ENCODE data around the gene TELO2.

- TF ChIP-seq EP300 (IDR thresholded peaks at IDR 0.05; ENCODE audit: low read depth) (no peak), POLR2AphosphoS5 (IDR thresholded peaks at IDR 0.05) (no peak)
- TF ChIP-seq, protein P1, sequence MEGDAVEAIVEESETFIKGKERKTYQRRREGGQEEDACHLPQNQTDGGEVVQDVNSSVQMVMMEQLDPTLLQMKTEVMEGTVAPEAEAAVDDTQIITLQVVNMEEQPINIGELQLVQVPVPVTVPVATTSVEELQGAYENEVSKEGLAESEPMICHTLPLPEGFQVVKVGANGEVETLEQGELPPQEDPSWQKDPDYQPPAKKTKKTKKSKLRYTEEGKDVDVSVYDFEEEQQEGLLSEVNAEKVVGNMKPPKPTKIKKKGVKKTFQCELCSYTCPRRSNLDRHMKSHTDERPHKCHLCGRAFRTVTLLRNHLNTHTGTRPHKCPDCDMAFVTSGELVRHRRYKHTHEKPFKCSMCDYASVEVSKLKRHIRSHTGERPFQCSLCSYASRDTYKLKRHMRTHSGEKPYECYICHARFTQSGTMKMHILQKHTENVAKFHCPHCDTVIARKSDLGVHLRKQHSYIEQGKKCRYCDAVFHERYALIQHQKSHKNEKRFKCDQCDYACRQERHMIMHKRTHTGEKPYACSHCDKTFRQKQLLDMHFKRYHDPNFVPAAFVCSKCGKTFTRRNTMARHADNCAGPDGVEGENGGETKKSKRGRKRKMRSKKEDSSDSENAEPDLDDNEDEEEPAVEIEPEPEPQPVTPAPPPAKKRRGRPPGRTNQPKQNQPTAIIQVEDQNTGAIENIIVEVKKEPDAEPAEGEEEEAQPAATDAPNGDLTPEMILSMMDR (IDR thresholded peaks at IDR 0.05), result no peak
Observed at GRCh38 chr16:1542533-1542932, 49.4 kb downstream of the TELO2 start.
